ENCODE results near the gene WEE2. TPM values are rescaled to one million over a fixed set of nuclear protein-coding genes. Genes with fewer than 3 reads are reported as not detected.

WEE2 gene
- total and polyA plus RNA-seq, 9 of the 15 experiments (the other 6 are each of a cell fraction or from before 2014, with no cell fraction given) = not detected

GRCh38 chr7:141671705-141672496 lies 36.3 kb upstream of the WEE2 start (continued):
- TF ChIP-seq MGA (IDR thresholded peaks at IDR 0.05) (peak; percentile 21; the same call in 1 of the 2 replicates), CEBPG (CRISPR knock-in tag; IDR thresholded peaks at IDR 0.05) (peak; percentile 52; the same call in 1 of the 2 replicates), CEBPG (tag; conservative IDR thresholded peaks at IDR 0.05 in 1 of 2, IDR thresholded peaks at IDR 0.05 in 1 of 2) (peak in 1 of 2 experiments; percentile 64; a peak in 2 of 4 replicates)

All from K562 (cell line).